IPS DF 6.9 (cell line): ENCODE results near the gene PPM1H.

Experiments
- DNase-seq: peaks from one replicate; pipeline ENCODE4 v3.0.0-alpha.2; 2013; ENCODE audit warnings: low read depth, low spot score
- H3K27ac ChIP-seq: one replicate; pipeline ENCODE4 v1.5.1; 2013; ENCODE audit warnings: low read length, control low read depth
- H3K27me3 ChIP-seq: 2 replicates; pipeline ENCODE4 v1.6.1; 2013; ENCODE audit warnings: mild to moderate bottlenecking, low read length; ENCODE audit not compliant: control insufficient read depth, insufficient read depth
- H3K36me3 ChIP-seq: 2 replicates; pipeline ENCODE4 v1.6.1; 2013; ENCODE audit warnings: low read length; ENCODE audit not compliant: control insufficient read depth, insufficient read depth
- H3K4me1 ChIP-seq: 2 replicates; pipeline ENCODE4 v1.6.1; 2013; ENCODE audit warnings: low read length; ENCODE audit not compliant: control insufficient read depth, insufficient read depth
- H3K4me3 ChIP-seq: 2 replicates; pipeline ENCODE4 v1.5.1; 2013; ENCODE audit warnings: mild to moderate bottlenecking, low read length
- H3K9me3 ChIP-seq: 2 replicates; pipeline ENCODE4 v1.6.1; 2013; ENCODE audit warnings: low read length, inconsistent platforms; ENCODE audit not compliant: control insufficient read depth, insufficient read depth
- WGBS: extraction: QIAGEN DNeasy Blood & Tissue Kit; methylation state at CpG from one replicate; pipeline ENCODE4 v1.1.7; 2013; ENCODE audit warnings: mixed read lengths, missing lambda C conversion rate; ENCODE audit not compliant: insufficient read length, insufficient coverage; 5-methylcytosine and 5-hydroxymethylcytosine counted together

The PPM1H gene

GRCh38 chr12:62876938-62877548 is 57.9 kb downstream of the PPM1H start:
- WGBS, result no CpG with 5 or more reads among the region's 13 CpGs
- DNase-seq, result no peak
- Histone ChIP-seq H3K27ac (no peak overlapping the region), H3K4me1 (no peaks in the 10 kb centered on the region), H3K9me3 (no peaks in the 10 kb centered on the region), H3K4me3 (no peak overlapping the region), H3K36me3 (no peaks in the 10 kb centered on the region), H3K27me3 (no peaks in the 10 kb centered on the region)

DNA sequence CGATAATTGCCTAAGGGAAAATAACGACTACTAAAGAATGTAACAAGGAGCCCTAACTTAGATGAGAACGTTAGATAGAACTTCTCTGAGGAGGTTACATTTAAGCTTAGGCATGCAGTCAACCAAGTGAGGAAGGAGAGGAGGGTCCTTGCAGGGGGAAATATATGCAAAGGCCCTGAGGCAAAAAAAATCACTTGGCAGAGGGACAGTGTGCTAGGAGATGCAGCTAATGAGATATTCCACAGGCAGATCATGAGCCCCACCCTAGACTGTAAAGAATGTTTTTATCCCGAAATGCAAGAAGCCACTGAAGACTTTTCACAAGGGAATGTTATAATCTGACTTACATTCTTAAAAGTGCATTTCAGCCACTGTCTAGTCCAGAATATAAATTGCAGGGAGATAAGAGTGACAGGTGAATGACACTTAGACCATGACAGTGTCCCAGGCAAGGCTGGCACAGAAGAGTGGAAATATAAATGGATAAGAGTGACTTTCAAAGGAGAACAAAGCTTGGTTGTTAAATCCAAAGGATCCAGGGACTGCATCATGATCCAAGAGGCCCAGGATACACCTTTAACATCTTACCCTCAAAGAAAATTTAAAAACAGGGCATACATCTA is 61.0 kb downstream of the PPM1H start:
- Histone ChIP-seq H3K4me1 (no peaks in the 10 kb centered on the region), H3K9me3 (no peaks in the 10 kb centered on the region), H3K4me3 (no peak overlapping the region), H3K36me3 (no peaks in the 10 kb centered on the region), H3K27ac (no peak overlapping the region), H3K27me3 (no peaks in the 10 kb centered on the region)
- no CpG with 5 or more reads among the region's 4 CpGs for WGBS
- DNase-seq, result no peak

GRCh38 chr12:62873116-62873825 is 61.7 kb downstream of the PPM1H start:
- no peaks in the 10 kb centered on the region for H3K27me3 ChIP-seq
- no peak overlapping the region for H3K4me3 ChIP-seq
- WGBS, result 100% methylated on average over 2 of the region's 6 CpGs
- no peak overlapping the region for H3K27ac ChIP-seq
- H3K9me3 ChIP-seq, result no peaks in the 10 kb centered on the region
- no peaks in the 10 kb centered on the region for H3K36me3 ChIP-seq
- DNase-seq, result no peak
- H3K4me1 ChIP-seq, result no peaks in the 10 kb centered on the region

GRCh38 chr12:62868820-62869219 is 66.1 kb downstream of the PPM1H start:
- H3K9me3 ChIP-seq, result no peaks in the 10 kb centered on the region
- no peak overlapping the region for H3K27ac ChIP-seq
- no CpG with 5 or more reads among the region's 1 CpG for WGBS
- no peak overlapping the region for H3K4me3 ChIP-seq
- DNase-seq, result no peak
- H3K36me3 ChIP-seq, result no peaks in the 10 kb centered on the region
- H3K4me1 ChIP-seq, result peaks cover 8% of the 10 kb centered on the region
- no peaks in the 10 kb centered on the region for H3K27me3 ChIP-seq

GRCh38 chr12:62866451-62867082 is 68.4 kb downstream of the PPM1H start:
- Histone ChIP-seq H3K9me3 (no peaks in the 10 kb centered on the region), H3K27me3 (no peaks in the 10 kb centered on the region), H3K27ac (no peak overlapping the region), H3K36me3 (no peaks in the 10 kb centered on the region), H3K4me3 (no peak overlapping the region), H3K4me1 (peaks cover 9% of the 10 kb centered on the region)
- WGBS, result no CpG with 5 or more reads among the region's 4 CpGs
- peak; percentile 16 for DNase-seq

GRCh38 chr12:62865937-62866336 is 69.0 kb downstream of the PPM1H start:
- no peaks in the 10 kb centered on the region for H3K27me3 ChIP-seq
- H3K4me1 ChIP-seq, result peaks cover 9% of the 10 kb centered on the region
- DNase-seq, result peak; percentile 22
- WGBS, result no CpG with 5 or more reads among the region's 4 CpGs
- no peak overlapping the region for H3K4me3 ChIP-seq
- H3K36me3 ChIP-seq, result no peaks in the 10 kb centered on the region
- H3K9me3 ChIP-seq, result no peaks in the 10 kb centered on the region
- H3K27ac ChIP-seq, result no peak overlapping the region

DNA sequence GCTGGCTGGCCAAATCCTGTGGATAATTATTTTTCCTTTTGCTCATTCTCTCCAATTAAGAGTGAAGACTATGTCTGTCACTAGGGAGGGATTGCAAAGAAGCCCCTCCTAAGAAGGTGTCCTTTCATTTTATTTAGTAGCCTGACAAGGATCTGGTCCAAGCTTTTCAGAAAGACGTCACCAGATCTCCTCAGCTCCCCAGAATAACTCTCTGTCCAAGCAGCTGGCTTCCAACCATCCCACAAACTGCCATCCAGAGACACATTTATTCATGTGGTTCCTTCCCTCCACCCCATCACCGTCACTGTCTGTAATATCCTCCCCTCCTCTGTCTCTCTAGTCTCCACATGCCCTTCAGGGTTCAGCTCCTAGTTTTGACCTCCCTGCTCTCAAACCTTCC is 69.9 kb downstream of the PPM1H start:
- Histone ChIP-seq H3K27me3 (no peaks in the 10 kb centered on the region), H3K9me3 (no peaks in the 10 kb centered on the region), H3K4me1 (peaks cover 9% of the 10 kb centered on the region), H3K36me3 (no peaks in the 10 kb centered on the region), H3K4me3 (no peak overlapping the region), H3K27ac (no peak overlapping the region)
- no peak for DNase-seq
- WGBS, result no CpG with 5 or more reads among the region's 2 CpGs

DNA sequence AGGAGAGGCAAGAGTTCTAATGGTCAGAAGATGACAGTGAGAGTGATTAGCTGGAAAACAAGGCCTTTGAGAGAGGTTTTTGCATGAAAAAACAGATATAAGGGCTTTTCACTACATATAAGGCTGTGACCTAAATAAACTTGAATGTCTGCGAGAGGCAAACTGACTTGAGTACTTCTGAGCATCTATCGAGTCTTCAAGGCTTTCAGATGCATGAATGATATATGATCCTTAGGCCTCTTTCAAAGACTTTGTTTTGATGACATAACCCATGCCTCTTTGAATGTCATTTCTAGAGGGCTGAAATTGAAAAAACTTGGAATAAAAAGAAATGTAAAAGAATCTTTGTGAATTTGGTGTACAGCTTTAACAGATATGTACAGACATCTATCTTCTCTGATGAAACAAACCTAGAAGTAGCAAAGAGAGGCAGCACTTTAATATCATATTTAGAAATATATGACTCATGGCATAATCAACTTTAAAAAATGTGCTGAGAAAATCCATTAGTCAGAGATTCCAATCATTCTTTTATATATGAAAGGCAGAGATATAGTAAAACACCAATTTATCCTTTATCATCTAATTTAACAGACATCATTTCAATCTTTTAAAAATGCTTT is 72.6 kb downstream of the PPM1H start:
- peaks cover 8% of the 10 kb centered on the region for H3K4me1 ChIP-seq

DNA sequence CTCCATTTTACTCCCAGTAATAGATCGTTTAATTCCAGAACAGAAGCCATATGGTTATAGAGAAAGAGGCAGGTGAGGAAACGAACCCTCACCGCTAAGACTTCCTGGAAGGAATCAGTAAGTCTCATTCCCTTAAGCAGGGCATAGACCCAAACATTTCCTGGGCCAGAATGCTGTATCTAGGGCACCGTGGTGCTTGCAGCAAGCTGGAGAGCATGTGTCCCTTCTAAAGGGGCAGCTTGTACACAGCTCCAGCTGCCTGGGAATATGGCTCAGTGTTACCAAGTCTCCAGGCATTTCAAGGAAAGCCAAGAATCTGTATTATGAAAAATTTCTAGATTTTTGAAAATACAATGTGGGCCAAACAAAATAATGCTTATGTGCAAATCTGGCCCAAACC is 73.4 kb downstream of the PPM1H start:
- H3K27me3 ChIP-seq, result no peaks in the 10 kb centered on the region
- no peak overlapping the region for H3K27ac ChIP-seq
- H3K9me3 ChIP-seq, result no peaks in the 10 kb centered on the region
- H3K4me1 ChIP-seq, result peaks cover 8% of the 10 kb centered on the region
- no peak for DNase-seq
- no peaks in the 10 kb centered on the region for H3K36me3 ChIP-seq
- WGBS, result no CpG with 5 or more reads among the region's 4 CpGs
- no peak overlapping the region for H3K4me3 ChIP-seq

More for the DNA sequence above, 72.6 kb downstream of the PPM1H start:
- no peaks in the 10 kb centered on the region for H3K27me3 ChIP-seq
- WGBS, result no CpG with 5 or more reads among the region's 2 CpGs
- no peak for DNase-seq
- no peak overlapping the region for H3K27ac ChIP-seq
- no peak overlapping the region for H3K4me3 ChIP-seq
- no peaks in the 10 kb centered on the region for H3K9me3 ChIP-seq
- H3K36me3 ChIP-seq, result no peaks in the 10 kb centered on the region
